ACC112 (cell line): ENCODE measurements around the gene NTSR1.

Source experiments
- H2AFZ ChIP-seq: fragments of 200-600 bp; sonication (generic); one replicate; pipeline ENCODE4 v1.6.0; 2017; ENCODE audit warnings: antibody characterized with exemption, low read length; ENCODE audit not compliant: unreplicated experiment
- H3K27ac ChIP-seq: fragments of 200-600 bp; sonication (generic); 2 replicates; pipeline ENCODE4 v1.5.1; 2014; ENCODE audit warnings: low read depth, mild to moderate bottlenecking, antibody characterized with exemption, low read length, moderate library complexity
- H3K27me3 ChIP-seq: fragments of 200-600 bp; sonication (generic); 2 replicates; pipeline ENCODE4 v1.6.1; 2014; ENCODE audit warnings: mild to moderate bottlenecking, antibody characterized with exemption, low read length, moderate library complexity, mixed read lengths; ENCODE audit not compliant: insufficient read depth
- H3K36me3 ChIP-seq: fragments of 200-600 bp; sonication (generic); 2 replicates; pipeline ENCODE4 v1.6.1; 2016; ENCODE audit warnings: mild to moderate bottlenecking, antibody characterized with exemption, low read length, moderate library complexity, mixed read lengths; ENCODE audit not compliant: insufficient read depth
- H3K4me1 ChIP-seq: fragments of 200-600 bp; sonication (generic); one replicate; pipeline ENCODE4 v1.6.1; 2016; ENCODE audit warnings: low read length, mixed read lengths; ENCODE audit not compliant: insufficient read depth, unreplicated experiment, control insufficient read depth
- H3K4me3 ChIP-seq: fragments of 200-600 bp; sonication (generic); 2 replicates; pipeline ENCODE4 v1.5.1; 2014; ENCODE audit warnings: mild to moderate bottlenecking, low read depth, low read length
- H3K79me2 ChIP-seq: fragments of 200-600 bp; sonication (generic); one replicate; pipeline ENCODE4 v1.6.0; 2016; ENCODE audit warnings: low read length; ENCODE audit not compliant: control insufficient read depth, unreplicated experiment, insufficient read depth

The NTSR1 gene

GRCh38 chr20:62772990-62773844 lies 64.6 kb downstream of the NTSR1 start:
- no peaks in the 10 kb centered on the region for H3K4me1 ChIP-seq
- H3K36me3 ChIP-seq: no peaks in the 10 kb centered on the region
- H3K4me3 ChIP-seq: no peak overlapping the region
- H3K27me3 ChIP-seq: no peaks in the 10 kb centered on the region
- no peak overlapping the region for H2AFZ ChIP-seq
- H3K79me2 ChIP-seq: no peaks in the 10 kb centered on the region
- H3K27ac ChIP-seq: no peak overlapping the region

GRCh38 chr20:62773845-62774714 lies 65.4 kb downstream of the NTSR1 start:
- Histone ChIP-seq H3K27me3 (no peaks in the 10 kb centered on the region), H3K79me2 (no peaks in the 10 kb centered on the region), H3K36me3 (no peaks in the 10 kb centered on the region), H3K4me1 (no peaks in the 10 kb centered on the region), H2AFZ (no peak overlapping the region), H3K4me3 (no peak overlapping the region), H3K27ac (no peak overlapping the region)

- Histone ChIP-seq H2AFZ (no peak overlapping the region), H3K4me3 (no peak overlapping the region), H3K27me3 (no peaks in the 10 kb centered on the region)
Measured at GRCh38 chr20:62774762-62775161, 66.1 kb downstream of the NTSR1 start.

GRCh38 chr20:62775206-62775605 lies 66.6 kb downstream of the NTSR1 start:
- Histone ChIP-seq H2AFZ (no peak overlapping the region), H3K27ac (no peak overlapping the region), H3K4me1 (no peaks in the 10 kb centered on the region), H3K79me2 (no peaks in the 10 kb centered on the region), H3K36me3 (no peaks in the 10 kb centered on the region), H3K27me3 (no peaks in the 10 kb centered on the region), H3K4me3 (no peak overlapping the region)

More at GRCh38 chr20:62774762-62775161, 66.1 kb downstream of the NTSR1 start:
- no peaks in the 10 kb centered on the region for H3K4me1 ChIP-seq
- H3K79me2 ChIP-seq: no peaks in the 10 kb centered on the region
- H3K36me3 ChIP-seq: no peaks in the 10 kb centered on the region
- H3K27ac ChIP-seq: no peak overlapping the region

GRCh38 chr20:62776035-62776691 lies 67.5 kb downstream of the NTSR1 start:
- Histone ChIP-seq H3K36me3 (no peaks in the 10 kb centered on the region), H3K79me2 (no peaks in the 10 kb centered on the region), H3K4me1 (no peaks in the 10 kb centered on the region), H3K27me3 (no peaks in the 10 kb centered on the region), H2AFZ (no peak overlapping the region), H3K27ac (no peak overlapping the region), H3K4me3 (no peak overlapping the region)

GRCh38 chr20:62776692-62777527 lies 68.3 kb downstream of the NTSR1 start:
- Histone ChIP-seq H2AFZ (no peak overlapping the region), H3K36me3 (no peaks in the 10 kb centered on the region), H3K4me1 (no peaks in the 10 kb centered on the region), H3K4me3 (no peak overlapping the region), H3K27me3 (no peaks in the 10 kb centered on the region), H3K79me2 (no peaks in the 10 kb centered on the region), H3K27ac (no peak overlapping the region)

- no peak overlapping the region for H3K4me3 ChIP-seq
- H3K36me3 ChIP-seq: no peaks in the 10 kb centered on the region
- no peak overlapping the region for H3K27ac ChIP-seq
- no peaks in the 10 kb centered on the region for H3K79me2 ChIP-seq
- H3K4me1 ChIP-seq: no peaks in the 10 kb centered on the region
- no peak overlapping the region for H2AFZ ChIP-seq
- no peaks in the 10 kb centered on the region for H3K27me3 ChIP-seq
Measured at GRCh38 chr20:62777528-62777830, 68.8 kb downstream of the NTSR1 start.

- Histone ChIP-seq H3K4me1 (no peaks in the 10 kb centered on the region), H3K27me3 (no peaks in the 10 kb centered on the region)
Measured at GRCh38 chr20:62778058-62778457, 69.4 kb downstream of the NTSR1 start.

GRCh38 chr20:62778601-62779416 lies 70.2 kb downstream of the NTSR1 start:
- Histone ChIP-seq H3K79me2 (no peaks in the 10 kb centered on the region), H3K27me3 (no peaks in the 10 kb centered on the region), H3K4me3 (no peak overlapping the region), H2AFZ (no peak overlapping the region), H3K27ac (no peak overlapping the region), H3K36me3 (no peaks in the 10 kb centered on the region), H3K4me1 (no peaks in the 10 kb centered on the region)

More at GRCh38 chr20:62778058-62778457, 69.4 kb downstream of the NTSR1 start:
- Histone ChIP-seq H3K36me3 (no peaks in the 10 kb centered on the region), H2AFZ (no peak overlapping the region), H3K4me3 (no peak overlapping the region), H3K79me2 (no peaks in the 10 kb centered on the region), H3K27ac (no peak overlapping the region)
